OCI-LY1 (cell line): ENCODE results near the gene RNF157.

Experiments used
- EZH2 ChIP-seq: fragments of 200-600 bp; sonication (generic), shearing (Covaris generic); IDR thresholded peaks from 2 replicates; pipeline ENCODE4 v1.8.0; 2017; ENCODE audit warnings: borderline replicate concordance, mixed run types, mild to moderate bottlenecking, antibody characterized with exemption, low read length, moderate library complexity, mixed read lengths
- TF ChIP-seq, protein P1 (sequence below): fragments of 200-600 bp; sonication (generic), shearing (Covaris generic); IDR thresholded peaks from 2 replicates; pipeline ENCODE4 v1.5.1; 2017; ENCODE audit warnings: mild to moderate bottlenecking, antibody characterized with exemption, low read length, moderate library complexity, mixed read lengths

DNA sequence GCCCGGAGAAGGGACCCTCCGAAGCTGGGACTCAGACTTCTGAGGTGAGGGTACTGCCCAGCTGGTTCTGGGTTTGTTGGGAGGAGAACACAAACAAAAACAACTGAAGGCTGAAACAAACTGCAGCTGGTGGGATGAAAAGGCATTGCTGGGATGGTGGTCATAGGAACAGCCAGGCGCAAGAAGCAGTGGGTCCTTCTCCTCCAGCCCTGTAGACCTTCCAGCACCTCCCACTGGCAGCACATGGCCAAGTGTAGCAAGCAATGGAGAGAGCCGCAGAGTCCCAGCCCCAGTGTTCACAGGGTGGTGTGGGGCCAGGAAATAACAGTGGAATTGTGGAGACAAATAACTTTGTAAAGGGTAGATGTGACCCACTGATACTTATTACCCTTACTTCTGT is 50.6 kb downstream of the RNF157 start:
- TF ChIP-seq, protein P1, sequence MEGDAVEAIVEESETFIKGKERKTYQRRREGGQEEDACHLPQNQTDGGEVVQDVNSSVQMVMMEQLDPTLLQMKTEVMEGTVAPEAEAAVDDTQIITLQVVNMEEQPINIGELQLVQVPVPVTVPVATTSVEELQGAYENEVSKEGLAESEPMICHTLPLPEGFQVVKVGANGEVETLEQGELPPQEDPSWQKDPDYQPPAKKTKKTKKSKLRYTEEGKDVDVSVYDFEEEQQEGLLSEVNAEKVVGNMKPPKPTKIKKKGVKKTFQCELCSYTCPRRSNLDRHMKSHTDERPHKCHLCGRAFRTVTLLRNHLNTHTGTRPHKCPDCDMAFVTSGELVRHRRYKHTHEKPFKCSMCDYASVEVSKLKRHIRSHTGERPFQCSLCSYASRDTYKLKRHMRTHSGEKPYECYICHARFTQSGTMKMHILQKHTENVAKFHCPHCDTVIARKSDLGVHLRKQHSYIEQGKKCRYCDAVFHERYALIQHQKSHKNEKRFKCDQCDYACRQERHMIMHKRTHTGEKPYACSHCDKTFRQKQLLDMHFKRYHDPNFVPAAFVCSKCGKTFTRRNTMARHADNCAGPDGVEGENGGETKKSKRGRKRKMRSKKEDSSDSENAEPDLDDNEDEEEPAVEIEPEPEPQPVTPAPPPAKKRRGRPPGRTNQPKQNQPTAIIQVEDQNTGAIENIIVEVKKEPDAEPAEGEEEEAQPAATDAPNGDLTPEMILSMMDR = no peak
- no peak for TF ChIP-seq EZH2
